ENCODE results near the gene KCNQ1. TPM values are rescaled to one million over a fixed set of nuclear protein-coding genes. Genes with fewer than 3 reads are reported as not detected.

KCNQ1 gene
- total RNA-seq, 2 donors from 2014 or later = 38.9 to 46.1 TPM

GRCh38 chr11:2409611-2410468 lies 35.0 kb upstream of the KCNQ1 start:
- ATAC-seq (no peak), DNase-seq (no peak)
- Histone ChIP-seq H3K27ac (no peak overlapping the region), H3K9me3 (no peaks in the 10 kb centered on the region), H3K27me3 (no peaks in the 10 kb centered on the region), H3K4me3 (no peak overlapping the region), H3K4me1 (no peaks in the 10 kb centered on the region), H3K36me3 (replicated peaks in 1 of 2; ENCODE audit: insufficient read depth in 1 of 2, low read depth in 2 of 2) (no peaks in the 10 kb centered on the region)
- TF ChIP-seq CTCF (IDR thresholded peaks at IDR 0.05) (no peak), POLR2A (IDR thresholded peaks at IDR 0.05) (no peak)
- intact Hi-C loops (cut with DNase I) = no loop called here
- WGBS, 2 donors = 21 to 35% methylated on average over 14 to 41 of the region's 42 CpGs

GRCh38 chr11:2410616-2411015 lies 34.2 kb upstream of the KCNQ1 start:
- H3K9me3 ChIP-seq = no peaks in the 10 kb centered on the region
- H3K4me3 ChIP-seq = no peak overlapping the region
- no peak overlapping the region for H3K27ac ChIP-seq
- H3K36me3 ChIP-seq (replicated peaks in 1 of 2; ENCODE audit: insufficient read depth in 1 of 2, low read depth in 2 of 2) = no peaks in the 10 kb centered on the region
- intact Hi-C loops (cut with DNase I) = no loop called here
- TF ChIP-seq CTCF (IDR thresholded peaks at IDR 0.05) = no peak
- no peak for TF ChIP-seq POLR2A (IDR thresholded peaks at IDR 0.05)
- ATAC-seq = no peak
- 40 to 57% methylated on average over 3 to 9 of the region's 9 CpGs for WGBS, 2 donors
- DNase-seq = no peak
- no peaks in the 10 kb centered on the region for H3K27me3 ChIP-seq
- H3K4me1 ChIP-seq = no peaks in the 10 kb centered on the region

- no peaks in the 10 kb centered on the region for H3K27me3 ChIP-seq
- no peaks in the 10 kb centered on the region for H3K4me1 ChIP-seq
- no peaks in the 10 kb centered on the region for H3K36me3 ChIP-seq (replicated peaks in 1 of 2; ENCODE audit: insufficient read depth in 1 of 2, low read depth in 2 of 2)
- ATAC-seq = no peak
- H3K9me3 ChIP-seq = no peaks in the 10 kb centered on the region
- H3K4me3 ChIP-seq = no peak overlapping the region
- intact Hi-C loops (cut with DNase I) = no loop called here
- no peak overlapping the region for H3K27ac ChIP-seq
- DNase-seq = no peak
- no peak for TF ChIP-seq CTCF (IDR thresholded peaks at IDR 0.05)
- TF ChIP-seq POLR2A (IDR thresholded peaks at IDR 0.05) = no peak
- WGBS, 2 donors = 65 to 82% methylated on average over 16 to 30 of the region's 30 CpGs
Measured at GRCh38 chr11:2411446-2412305, 33.1 kb upstream of the KCNQ1 start.

GRCh38 chr11:2412323-2412722 lies 32.5 kb upstream of the KCNQ1 start:
- TF ChIP-seq POLR2A (IDR thresholded peaks at IDR 0.05) (no peak), CTCF (IDR thresholded peaks at IDR 0.05) (no peak)
- H3K4me3 ChIP-seq = no peak overlapping the region
- WGBS, 2 donors = 70 to 71% methylated on average over 2 to 6 of the region's 6 CpGs
- H3K27me3 ChIP-seq = no peaks in the 10 kb centered on the region
- H3K36me3 ChIP-seq (replicated peaks in 1 of 2; ENCODE audit: insufficient read depth in 1 of 2, low read depth in 2 of 2) = no peaks in the 10 kb centered on the region
- DNase-seq = no peak
- no peaks in the 10 kb centered on the region for H3K4me1 ChIP-seq
- no peaks in the 10 kb centered on the region for H3K9me3 ChIP-seq
- intact Hi-C loops (cut with DNase I) = no loop called here
- H3K27ac ChIP-seq = no peak overlapping the region
- no peak for ATAC-seq

Data from body of pancreas (tissue), 4 donors.